ENCODE results near the gene SDK2.

SDK2 gene

GRCh38 chr17:73400915-73401545, 243.2 kb downstream of the SDK2 start:
- H3K36me3 ChIP-seq (ENCODE audit: control insufficient read depth in 2 of 2, insufficient read depth in 1 of 2, low read length in 2 of 2), result peaks cover 0 to 11% of the 10 kb centered on the region in 2 experiments; a peak in 2 of 3 replicates
- H3K9me3 ChIP-seq (ENCODE audit: control insufficient read depth, insufficient read depth, low read depth, low read length), result no peaks in the 10 kb centered on the region
- ChIA-PET POLR2A (no interaction called here), CTCF (interaction anchor here (0.6 to 0.7 kb wide), 2 partner anchors 23 to 545 kb away, joined by 3 to 6 read pairs; no protein-coding TSS in a partner anchor)
- no peak overlapping the region for H3K4me3 ChIP-seq (ENCODE audit: low read depth, low read length)
- 0 out of 2 replicates have a peak, but pooled peaks have one; percentile 19 for TF ChIP-seq ZNF398 (tag by site-specific recombination; IDR thresholded peaks at IDR 0.05)
- 0 out of 2 replicates have a peak, but pooled peaks have one; percentile 15 for TF ChIP-seq SP7 (tag by site-specific recombination; IDR thresholded peaks at IDR 0.05)
- peak; percentile 34; the same call in 1 of the 2 replicates for TF ChIP-seq PRDM10 (tag by site-specific recombination; IDR thresholded peaks at IDR 0.05)
- peak; percentile 28; the same call in 1 of the 2 replicates for TF ChIP-seq ZFHX2 (tag by site-specific recombination; conservative IDR thresholded peaks at IDR 0.05)
- peak; percentile 93 for TF ChIP-seq GLIS1 (tag by site-specific recombination; IDR thresholded peaks at IDR 0.05)
- TF ChIP-seq ZBTB49 (tag by site-specific recombination; IDR thresholded peaks at IDR 0.05; ENCODE audit: low read depth), result no peak
- TF ChIP-seq TCF7L2 (IDR thresholded peaks at IDR 0.05; ENCODE audit: borderline replicate concordance, low read depth, low read length), result no peak
- peak; percentile 94 for TF ChIP-seq ZIC2 (tag by site-specific recombination; IDR thresholded peaks at IDR 0.05)
- TF ChIP-seq PATZ1 (tag by site-specific recombination; IDR thresholded peaks at IDR 0.05), result peak; percentile 53
- 0 out of 2 replicates have a peak, but pooled peaks have one; percentile 17 for TF ChIP-seq ZNF600 (tag by site-specific recombination; IDR thresholded peaks at IDR 0.05)
- no peak overlapping the region for H3K27ac ChIP-seq (ENCODE audit: extremely low read depth, low read depth, low read length)
- no peaks in the 10 kb centered on the region for H3K4me1 ChIP-seq (ENCODE audit: control insufficient read depth, insufficient read depth, low read length)

- H3K27ac ChIP-seq (ENCODE audit: extremely low read depth, low read depth, low read length), result no peak overlapping the region
- peaks cover 0 to 10% of the 10 kb centered on the region in 2 experiments; a peak in 2 of 3 replicates for H3K36me3 ChIP-seq (ENCODE audit: control insufficient read depth in 2 of 2, insufficient read depth in 1 of 2, low read length in 2 of 2)
- no peaks in the 10 kb centered on the region for H3K9me3 ChIP-seq (ENCODE audit: control insufficient read depth, insufficient read depth, low read depth, low read length)
- H3K4me1 ChIP-seq (ENCODE audit: control insufficient read depth, insufficient read depth, low read length), result no peaks in the 10 kb centered on the region
- no peak overlapping the region for H3K4me3 ChIP-seq (ENCODE audit: low read depth, low read length)
- CTCF ChIA-PET, result interaction anchor here (0.6 kb wide), 1 partner anchor 30 kb away, joined by 3 read pairs; no protein-coding TSS in a partner anchor
- POLR2A ChIA-PET, result no interaction called here
- TF ChIP-seq ZSCAN16 (tag by site-specific recombination; IDR thresholded peaks at IDR 0.05), result no peak
- no peak for TF ChIP-seq ZNF140 (tag by site-specific recombination; IDR thresholded peaks at IDR 0.05)
- TF ChIP-seq REST (tag by site-specific recombination; IDR thresholded peaks at IDR 0.05), result no peak
- no peak for TF ChIP-seq ZNF404 (tag by site-specific recombination; IDR thresholded peaks at IDR 0.05)
Observed at GRCh38 chr17:73399056-73399455, 245.2 kb downstream of the SDK2 start.
